COLO829 (cell line): Measurements from ENCODE around the gene CFD.
"Not testable (repeated sequence)": the region's sequence is repeated elsewhere in the genome, so short reads cannot be mapped to it uniquely, and the experiment has no call there.

Source experiments
- DNase-seq: peaks from one replicate; pipeline ENCODE4 v3.0.0; 2012; ENCODE audit warnings: low spot score

CFD gene

GRCh38 chr19:858868-859843 lies at the start of gene CFD:
TSS of gene CFD (plus strand) at chr19:859664. CDS start at chr19:859690, 26 bp downstream.
- no peak for DNase-seq

- DNase-seq, result no peak
These were observed 49.2 kb upstream of the CFD start for GRCh38 chr19:810077-810855.

GRCh38 chr19:810883-811489 lies 48.5 kb upstream of the CFD start:
- DNase-seq, result no peak

GRCh38 chr19:811506-812048 lies 47.9 kb upstream of the CFD start:
- no peak for DNase-seq

- DNase-seq, result no peak
These were observed 47.3 kb upstream of the CFD start for GRCh38 chr19:812049-812746.

DNA sequence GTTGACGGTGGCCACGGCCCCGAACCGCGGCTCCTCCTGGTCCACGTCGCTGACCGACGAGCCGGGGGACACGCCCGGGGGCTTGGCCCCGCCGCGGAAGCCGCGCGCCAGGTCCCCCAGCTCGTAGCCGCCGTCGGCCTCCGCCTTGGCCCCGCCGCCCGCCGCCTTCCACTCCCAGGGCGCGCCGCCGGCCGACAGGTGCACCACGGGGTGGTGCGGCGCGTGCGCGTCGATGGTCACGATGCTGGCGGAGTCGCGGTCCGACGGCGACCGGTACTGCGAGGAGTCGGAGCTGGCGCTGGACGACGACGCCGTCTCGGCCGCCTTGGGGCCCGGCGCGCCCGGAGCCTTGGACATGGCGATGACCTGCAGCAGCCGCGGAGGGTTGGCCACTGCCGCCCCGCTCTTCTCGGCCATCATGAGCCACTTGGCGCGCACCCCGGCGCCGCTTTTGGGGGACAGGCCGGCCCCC lies 46.7 kb upstream of the CFD start:
- DNase-seq, result no peak

- no peak for DNase-seq
These were observed 46.0 kb upstream of the CFD start for GRCh38 chr19:813219-814151.

- DNase-seq, result no peak
These were observed 45.0 kb upstream of the CFD start for GRCh38 chr19:814152-815078.

DNA sequence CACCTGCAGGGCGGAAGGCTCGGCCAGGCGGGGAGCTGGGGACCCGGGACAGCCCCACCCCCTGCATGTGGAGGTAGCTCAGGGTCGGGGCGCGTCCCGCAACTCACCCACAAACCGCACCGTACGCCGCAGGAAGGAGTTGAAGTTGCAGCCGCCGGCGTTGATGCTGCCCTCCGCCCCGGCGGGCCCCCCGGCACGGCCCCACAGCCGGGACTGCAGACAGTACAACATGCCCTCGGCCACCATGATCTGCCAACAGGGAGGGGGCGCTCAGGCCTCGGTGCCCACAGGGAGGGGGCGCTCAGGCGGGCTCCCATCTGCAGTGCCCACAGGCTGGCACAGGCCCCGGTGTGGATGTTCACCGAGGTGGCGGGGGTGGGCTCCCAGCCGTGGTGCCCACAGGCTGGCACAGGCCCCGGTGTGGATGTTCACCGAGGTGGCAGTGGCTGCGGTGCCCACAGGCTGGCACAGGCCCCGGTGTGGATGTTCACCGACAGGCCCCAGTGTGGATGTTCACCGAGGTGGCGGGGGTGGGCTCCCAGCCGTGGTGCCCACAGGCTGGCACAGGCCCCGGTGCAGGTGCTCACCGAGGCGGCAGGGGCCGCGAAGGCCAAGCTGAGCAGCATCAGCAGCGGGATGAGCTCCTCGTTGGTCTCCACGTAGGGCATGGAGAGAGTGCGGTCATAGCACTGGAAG lies 44.2 kb upstream of the CFD start:
- no peak for DNase-seq

GRCh38 chr19:815775-816499 lies 43.5 kb upstream of the CFD start:
- no peak for DNase-seq

DNA sequence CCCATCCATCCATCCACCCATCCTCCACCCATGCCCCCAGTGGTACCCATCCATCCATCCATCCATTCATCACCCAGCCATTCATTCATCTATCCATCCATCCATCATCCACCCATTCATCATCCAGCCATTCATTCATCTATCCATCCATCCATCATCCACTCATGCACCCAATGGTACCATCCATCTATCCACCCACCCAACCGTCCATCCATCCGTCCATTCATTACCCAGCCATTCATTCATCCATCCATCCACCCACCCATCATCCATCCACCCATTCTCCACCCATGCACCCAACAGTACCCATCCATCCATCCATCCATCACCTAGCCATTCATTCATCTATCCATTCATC lies 43.0 kb upstream of the CFD start:
- DNase-seq, result no peak

DNA sequence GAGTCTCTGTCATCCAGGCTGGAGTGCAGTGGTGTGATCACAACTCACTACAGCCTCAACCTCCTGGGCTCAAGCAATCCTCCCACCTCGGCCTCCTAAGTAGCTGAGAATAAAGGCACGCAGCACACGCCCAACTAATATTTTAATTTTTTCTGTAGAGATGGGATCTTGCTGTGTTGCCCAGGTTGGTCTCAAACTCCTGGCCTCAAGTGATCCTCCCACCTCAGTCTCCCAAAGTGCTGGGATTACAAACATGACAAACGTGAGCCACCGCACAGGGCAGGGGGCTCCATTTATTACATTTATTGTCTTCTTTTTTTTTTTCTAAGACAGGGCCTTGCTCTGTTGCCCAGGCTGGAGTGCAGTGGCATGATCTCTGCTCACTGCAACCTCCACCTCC lies 39.3 kb upstream of the CFD start:
- DNase-seq, result not testable (repeated sequence)

DNA sequence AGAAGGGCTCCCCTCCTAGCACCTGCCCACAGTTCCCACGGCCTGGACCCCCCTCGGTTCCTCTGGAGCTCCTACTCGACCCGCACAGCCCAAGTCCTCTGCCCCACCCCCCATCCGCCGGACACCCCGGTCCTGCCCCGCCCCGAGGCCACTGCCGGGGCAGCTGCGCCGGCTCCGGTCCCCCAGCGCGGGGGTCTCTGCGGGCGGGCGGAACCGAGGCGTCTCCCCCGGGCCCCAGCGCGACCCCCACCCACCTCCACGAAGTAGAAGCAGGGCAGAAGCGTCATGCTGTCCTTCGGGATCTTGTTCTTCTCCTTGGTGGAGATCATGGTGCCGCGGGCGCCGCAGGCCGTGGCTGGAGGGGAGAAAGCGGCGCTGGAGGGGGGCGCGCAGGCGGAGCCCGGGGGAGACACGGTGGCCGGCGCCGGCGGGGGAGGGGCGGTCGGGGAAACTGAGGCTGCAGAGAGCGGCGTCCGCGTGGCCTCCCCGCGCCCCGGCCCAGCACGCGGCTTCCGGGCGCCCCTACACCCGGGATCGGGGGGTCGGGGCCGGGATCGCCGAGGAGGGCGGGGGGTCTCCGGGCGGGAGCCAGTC lies 38.1 kb upstream of the CFD start:
- no peak for DNase-seq

GRCh38 chr19:821825-822503 lies 37.5 kb upstream of the CFD start, which contains the start of gene PLPPR3:
TSS of gene PLPPR3 (minus strand) at chr19:821955. CDS start at chr19:821559, 396 bp downstream.
- no peak for DNase-seq

DNA sequence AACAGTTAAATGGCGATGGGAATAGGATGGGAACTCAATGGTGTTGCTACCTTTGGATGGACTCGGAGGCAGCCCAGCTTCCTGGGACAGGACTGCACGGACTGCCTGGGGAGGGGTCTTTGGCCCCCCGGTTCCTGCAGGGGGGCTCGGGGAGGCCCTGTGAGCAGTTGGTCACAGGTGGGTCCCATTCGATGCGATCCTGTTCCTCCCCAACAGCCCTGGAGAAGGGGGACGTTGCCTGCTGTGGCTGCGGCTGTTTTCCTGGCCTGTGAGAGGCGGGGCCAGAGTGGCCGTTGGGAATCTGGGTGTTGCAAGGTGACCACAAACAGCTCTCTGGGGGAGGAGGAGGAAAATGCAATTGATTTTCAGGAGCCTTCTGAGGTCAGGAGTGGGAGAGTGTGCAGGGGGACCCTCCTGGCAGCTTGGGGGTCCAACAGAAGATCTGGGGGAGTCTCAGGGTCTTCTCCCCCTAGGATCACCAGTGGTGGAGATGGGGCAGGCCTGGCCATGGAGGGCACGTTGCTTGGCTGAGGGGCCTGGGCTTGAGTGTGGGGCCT lies 35.8 kb upstream of the CFD start:
- no peak for DNase-seq

DNA sequence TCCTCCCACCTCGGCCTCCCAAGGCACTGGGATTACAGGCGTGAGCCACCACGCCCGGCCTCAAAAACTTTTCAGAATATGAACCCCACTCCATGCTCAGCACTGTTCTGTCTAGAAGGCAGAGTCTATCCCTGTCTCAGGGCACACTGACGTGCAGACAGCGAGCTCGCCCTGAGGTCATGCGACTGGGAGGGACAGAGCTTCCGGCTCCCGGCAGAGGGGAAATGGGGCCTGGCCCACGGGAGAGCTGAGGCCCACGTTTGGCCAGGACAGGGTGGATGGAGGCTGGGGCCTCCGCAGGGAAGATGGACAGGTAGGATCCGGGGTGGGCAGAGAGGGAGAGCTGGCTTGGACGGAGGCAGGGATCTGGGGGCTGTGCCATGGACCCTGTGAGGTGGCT lies 34.6 kb upstream of the CFD start:
- DNase-seq, result no peak
